A549 (cell line): ENCODE measurements around the gene CPLX4.

Experiments used
- BHLHE40 ChIP-seq: IDR thresholded peaks from 2 replicates; pipeline ENCODE4 v1.6.1; 2012; ENCODE audit warnings: low read depth, low read length, inconsistent platforms
- CBX2 ChIP-seq: fragments of 200-600 bp; sonication (generic); IDR thresholded peaks from 2 replicates; pipeline ENCODE4 v1.6.1; 2016; ENCODE audit warnings: low read depth, mild to moderate bottlenecking, borderline replicate concordance
- EP300 ChIP-seq, 2 experiments: fragments of >200 bp; sonication (Bioruptor Twin); formaldehyde crosslinking; IDR thresholded peaks; 2 replicates in 1 of 2; 3 replicates in 1 of 2; pipeline ENCODE4 v1.6.1; 2016 to 2017
- NR3C1 ChIP-seq: fragments of >200 bp; sonication (Bioruptor Twin); formaldehyde crosslinking; IDR thresholded peaks from 3 replicates; pipeline ENCODE4 v1.6.1; 2017
- POLR2A ChIP-seq: IDR thresholded peaks from 2 replicates; pipeline ENCODE4 v1.6.1; 2012; ENCODE audit warnings: mild to moderate bottlenecking, low read length
- TF ChIP-seq, protein P1 (sequence below): fragments of >200 bp; sonication (Bioruptor Twin); formaldehyde crosslinking; IDR thresholded peaks from 3 replicates; pipeline ENCODE4 v1.5.1; 2016
- TF ChIP-seq, protein P2 (sequence below): fragments of 200-600 bp; sonication (generic); IDR thresholded peaks from 2 replicates; pipeline ENCODE4 v1.6.1; 2016; ENCODE audit warnings: antibody characterized with exemption, mild to moderate bottlenecking, moderate library complexity

GRCh38 chr18:59249199-59249774, 69.2 kb downstream of the CPLX4 start:
- TF ChIP-seq EP300 (IDR thresholded peaks at IDR 0.05) (no peak), BHLHE40 (no peak), CBX2 (no peak), NR3C1 (no peak), POLR2A (no peak)
- TF ChIP-seq, protein P1, sequence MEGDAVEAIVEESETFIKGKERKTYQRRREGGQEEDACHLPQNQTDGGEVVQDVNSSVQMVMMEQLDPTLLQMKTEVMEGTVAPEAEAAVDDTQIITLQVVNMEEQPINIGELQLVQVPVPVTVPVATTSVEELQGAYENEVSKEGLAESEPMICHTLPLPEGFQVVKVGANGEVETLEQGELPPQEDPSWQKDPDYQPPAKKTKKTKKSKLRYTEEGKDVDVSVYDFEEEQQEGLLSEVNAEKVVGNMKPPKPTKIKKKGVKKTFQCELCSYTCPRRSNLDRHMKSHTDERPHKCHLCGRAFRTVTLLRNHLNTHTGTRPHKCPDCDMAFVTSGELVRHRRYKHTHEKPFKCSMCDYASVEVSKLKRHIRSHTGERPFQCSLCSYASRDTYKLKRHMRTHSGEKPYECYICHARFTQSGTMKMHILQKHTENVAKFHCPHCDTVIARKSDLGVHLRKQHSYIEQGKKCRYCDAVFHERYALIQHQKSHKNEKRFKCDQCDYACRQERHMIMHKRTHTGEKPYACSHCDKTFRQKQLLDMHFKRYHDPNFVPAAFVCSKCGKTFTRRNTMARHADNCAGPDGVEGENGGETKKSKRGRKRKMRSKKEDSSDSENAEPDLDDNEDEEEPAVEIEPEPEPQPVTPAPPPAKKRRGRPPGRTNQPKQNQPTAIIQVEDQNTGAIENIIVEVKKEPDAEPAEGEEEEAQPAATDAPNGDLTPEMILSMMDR = peak; percentile 54
- TF ChIP-seq, protein P2, sequence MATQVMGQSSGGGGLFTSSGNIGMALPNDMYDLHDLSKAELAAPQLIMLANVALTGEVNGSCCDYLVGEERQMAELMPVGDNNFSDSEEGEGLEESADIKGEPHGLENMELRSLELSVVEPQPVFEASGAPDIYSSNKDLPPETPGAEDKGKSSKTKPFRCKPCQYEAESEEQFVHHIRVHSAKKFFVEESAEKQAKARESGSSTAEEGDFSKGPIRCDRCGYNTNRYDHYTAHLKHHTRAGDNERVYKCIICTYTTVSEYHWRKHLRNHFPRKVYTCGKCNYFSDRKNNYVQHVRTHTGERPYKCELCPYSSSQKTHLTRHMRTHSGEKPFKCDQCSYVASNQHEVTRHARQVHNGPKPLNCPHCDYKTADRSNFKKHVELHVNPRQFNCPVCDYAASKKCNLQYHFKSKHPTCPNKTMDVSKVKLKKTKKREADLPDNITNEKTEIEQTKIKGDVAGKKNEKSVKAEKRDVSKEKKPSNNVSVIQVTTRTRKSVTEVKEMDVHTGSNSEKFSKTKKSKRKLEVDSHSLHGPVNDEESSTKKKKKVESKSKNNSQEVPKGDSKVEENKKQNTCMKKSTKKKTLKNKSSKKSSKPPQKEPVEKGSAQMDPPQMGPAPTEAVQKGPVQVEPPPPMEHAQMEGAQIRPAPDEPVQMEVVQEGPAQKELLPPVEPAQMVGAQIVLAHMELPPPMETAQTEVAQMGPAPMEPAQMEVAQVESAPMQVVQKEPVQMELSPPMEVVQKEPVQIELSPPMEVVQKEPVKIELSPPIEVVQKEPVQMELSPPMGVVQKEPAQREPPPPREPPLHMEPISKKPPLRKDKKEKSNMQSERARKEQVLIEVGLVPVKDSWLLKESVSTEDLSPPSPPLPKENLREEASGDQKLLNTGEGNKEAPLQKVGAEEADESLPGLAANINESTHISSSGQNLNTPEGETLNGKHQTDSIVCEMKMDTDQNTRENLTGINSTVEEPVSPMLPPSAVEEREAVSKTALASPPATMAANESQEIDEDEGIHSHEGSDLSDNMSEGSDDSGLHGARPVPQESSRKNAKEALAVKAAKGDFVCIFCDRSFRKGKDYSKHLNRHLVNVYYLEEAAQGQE = no peak
